ENCODE measurements around the gene DPYD.
"Not testable (repeated sequence)": the region's sequence is repeated elsewhere in the genome, so short reads cannot be mapped to it uniquely, and the experiment has no call there.

The DPYD gene

DNA sequence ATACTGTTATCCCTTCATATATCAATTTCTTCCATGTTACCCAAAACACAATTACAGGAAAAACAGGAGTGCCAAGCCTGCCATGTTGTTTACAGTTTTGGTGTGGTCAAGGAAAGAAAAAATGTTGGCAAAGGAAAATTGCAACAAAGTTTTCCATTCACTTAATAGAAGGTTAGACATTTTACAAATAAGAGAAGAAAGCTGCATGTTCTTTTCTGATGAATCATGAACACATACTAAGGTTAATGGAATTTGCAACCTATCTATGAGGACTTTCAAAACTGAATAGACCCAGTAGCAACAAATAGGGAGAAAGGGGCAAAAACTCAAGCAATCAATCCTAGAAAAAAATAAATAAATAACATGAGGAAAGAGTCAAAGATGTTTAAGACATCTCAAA is 556.7 kb downstream of the DPYD start:
- no peak for DNase-seq (ENCODE audit: low read depth)

DNA sequence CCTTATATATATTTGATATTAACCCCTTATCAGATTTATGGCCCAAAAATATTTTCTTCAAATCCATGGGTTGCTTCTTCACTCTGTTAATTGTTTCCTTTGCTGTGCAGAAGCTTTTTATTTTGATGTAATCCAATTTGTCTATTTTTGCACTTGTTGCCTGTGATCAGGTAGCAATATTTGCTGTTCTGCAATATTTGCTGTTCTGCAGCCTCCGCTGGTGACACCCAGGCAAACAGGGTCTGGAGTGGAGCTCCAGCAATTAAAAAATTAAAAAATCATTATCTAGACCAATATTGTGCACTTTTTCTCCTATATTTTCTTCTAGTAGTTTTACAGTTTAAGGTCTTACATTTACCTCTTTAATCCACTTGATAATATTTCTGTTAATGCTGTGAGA is 564.5 kb downstream of the DPYD start:
- DNase-seq (ENCODE audit: low read depth) = no peak

DNA sequence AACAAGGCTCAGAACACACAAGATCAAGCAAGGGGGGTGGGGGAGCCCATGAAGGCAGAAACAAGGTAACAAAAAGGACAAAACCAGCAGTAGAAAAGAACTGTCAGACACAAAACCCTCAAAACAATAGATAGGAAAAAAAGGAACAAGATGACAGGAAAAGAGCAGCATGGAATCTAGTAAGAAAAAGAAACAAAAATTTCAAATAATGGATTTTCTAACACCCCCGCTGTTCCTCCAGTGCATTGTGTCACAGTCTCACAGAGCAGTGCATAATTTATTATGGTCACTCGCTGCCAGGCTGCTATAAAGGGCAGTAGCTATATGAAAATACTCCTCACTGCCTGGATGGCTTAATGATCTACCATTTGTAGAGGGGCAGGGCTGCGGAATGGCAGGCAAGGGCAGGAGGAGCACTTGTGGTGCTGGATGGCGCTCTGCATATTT is 567.9 kb downstream of the DPYD start:
- no peak for DNase-seq (ENCODE audit: low read depth)

DNA sequence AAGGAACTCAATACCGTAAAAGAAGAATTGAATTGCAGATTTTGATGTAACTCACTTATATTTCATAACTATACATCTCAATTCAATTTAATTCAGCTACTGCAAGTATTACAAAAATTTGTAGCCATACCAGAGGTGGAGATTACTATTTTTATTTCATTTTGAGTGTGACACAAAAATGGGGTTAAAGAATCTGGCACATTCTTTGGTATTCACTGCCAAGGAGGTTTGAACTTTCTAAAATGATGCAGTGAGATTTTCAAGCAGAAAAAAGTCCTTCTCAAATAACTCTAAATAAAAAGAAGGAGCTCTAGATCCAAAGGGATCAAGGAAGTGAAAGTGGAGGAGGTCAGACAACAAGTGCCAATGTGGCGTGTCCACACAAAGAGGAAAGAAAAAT is 569.0 kb downstream of the DPYD start:
- DNase-seq (ENCODE audit: low read depth) = no peak

DNA sequence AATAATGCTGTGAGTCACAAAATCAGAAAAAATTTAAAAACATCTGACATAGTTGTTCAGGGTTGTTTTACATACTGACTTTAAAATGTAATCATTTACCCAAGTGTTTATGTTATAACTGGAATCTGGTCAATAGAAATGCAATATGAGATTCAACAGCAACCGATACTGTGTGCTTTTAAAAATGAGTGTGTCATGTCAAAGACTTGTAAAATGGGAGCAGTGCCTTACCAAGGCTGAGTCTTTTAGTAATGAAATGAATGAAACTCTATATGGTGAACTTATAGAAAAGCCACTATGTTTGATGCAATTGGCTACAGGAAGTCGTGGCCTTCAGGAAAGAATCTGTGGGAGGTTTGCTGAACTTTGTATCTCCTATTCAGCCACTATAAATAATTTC is 570.2 kb downstream of the DPYD start:
- DNase-seq (ENCODE audit: low read depth) = no peak

DNA sequence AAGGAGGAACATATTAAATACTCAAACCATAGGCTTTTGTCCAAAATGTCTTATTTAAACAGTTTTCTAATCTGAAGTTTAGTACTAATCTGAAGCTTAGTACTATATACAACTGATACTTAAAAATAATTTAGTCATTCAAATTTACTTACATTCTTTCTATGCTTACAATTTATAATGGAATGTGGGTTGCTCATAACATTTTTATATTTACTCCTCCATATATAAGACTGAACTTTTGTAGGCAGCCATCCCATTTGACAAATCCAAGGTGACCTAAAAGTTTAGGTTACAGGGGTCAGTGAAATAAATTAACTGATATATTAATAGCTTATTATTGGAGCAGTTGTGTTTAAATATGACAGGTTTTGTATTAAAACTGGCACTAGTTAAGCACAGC is 570.6 kb downstream of the DPYD start:
- DNase-seq (ENCODE audit: low read depth) = no peak

GRCh38 chr1:97349794-97350193 is 571.0 kb downstream of the DPYD start:
- not testable (repeated sequence) for DNase-seq (ENCODE audit: low read depth)

- no peak for DNase-seq (ENCODE audit: low read depth)
Observed at GRCh38 chr1:97348599-97349265, 572.1 kb downstream of the DPYD start.

GRCh38 chr1:97340951-97341350 is 579.9 kb downstream of the DPYD start:
- no peak for DNase-seq (ENCODE audit: low read depth)

DNA sequence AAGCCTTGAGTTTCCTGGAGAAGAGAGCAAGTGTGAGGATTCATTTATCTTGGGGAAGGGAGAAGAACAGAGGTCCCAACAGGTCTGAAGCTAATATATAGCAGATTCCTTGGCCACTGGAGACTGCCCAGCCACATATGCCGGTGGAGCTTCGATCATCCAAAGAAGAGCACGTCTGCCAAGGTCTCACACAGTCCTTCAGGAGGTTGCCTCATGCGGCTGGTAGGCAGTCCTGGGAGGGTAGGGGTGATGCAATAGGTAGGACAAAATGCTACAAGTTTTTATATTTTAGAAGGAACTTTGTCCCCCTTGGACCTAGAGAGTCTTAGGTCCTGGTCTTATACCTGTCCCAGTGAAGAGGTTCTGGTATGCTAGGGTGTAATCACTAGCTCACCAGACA is 582.5 kb downstream of the DPYD start:
- DNase-seq (ENCODE audit: low read depth) = no peak

DNA sequence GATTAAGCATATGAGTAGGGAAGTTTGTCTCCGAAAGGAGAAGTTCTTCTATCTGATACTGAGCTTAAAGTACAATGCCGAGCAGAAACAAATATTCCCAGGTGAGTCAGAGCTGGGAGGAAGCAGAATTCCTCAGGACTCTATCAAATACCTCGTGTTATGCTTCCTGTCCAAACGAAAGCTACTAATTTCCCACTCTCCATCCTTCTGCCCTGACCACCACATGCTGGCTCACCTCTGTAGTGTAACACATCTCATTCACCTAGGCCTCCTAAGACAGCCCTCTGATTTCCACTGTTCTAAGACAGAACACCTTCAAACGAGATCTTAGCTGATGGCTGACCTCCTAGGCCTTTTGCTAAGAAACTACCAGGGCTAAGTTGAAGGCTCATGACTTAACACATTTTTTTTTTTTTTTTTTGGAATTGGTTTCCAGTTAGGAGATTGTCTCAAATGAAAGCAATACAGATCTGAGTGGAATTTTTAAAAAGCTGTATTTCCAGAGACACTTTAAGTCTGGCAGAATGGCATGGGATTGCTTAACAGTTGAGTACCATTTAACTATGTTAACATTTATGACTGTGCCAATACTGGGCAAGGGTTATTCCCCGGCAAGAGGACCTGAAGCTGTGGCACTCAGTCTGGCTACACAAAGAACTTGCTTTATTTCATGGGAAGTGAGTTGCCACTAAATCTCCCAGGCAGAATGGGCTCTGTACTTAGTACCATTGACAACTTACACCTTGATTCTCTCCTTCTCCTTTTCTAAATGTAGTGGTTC is 583.4 kb downstream of the DPYD start:
- no peak for DNase-seq (ENCODE audit: low read depth)

DNA sequence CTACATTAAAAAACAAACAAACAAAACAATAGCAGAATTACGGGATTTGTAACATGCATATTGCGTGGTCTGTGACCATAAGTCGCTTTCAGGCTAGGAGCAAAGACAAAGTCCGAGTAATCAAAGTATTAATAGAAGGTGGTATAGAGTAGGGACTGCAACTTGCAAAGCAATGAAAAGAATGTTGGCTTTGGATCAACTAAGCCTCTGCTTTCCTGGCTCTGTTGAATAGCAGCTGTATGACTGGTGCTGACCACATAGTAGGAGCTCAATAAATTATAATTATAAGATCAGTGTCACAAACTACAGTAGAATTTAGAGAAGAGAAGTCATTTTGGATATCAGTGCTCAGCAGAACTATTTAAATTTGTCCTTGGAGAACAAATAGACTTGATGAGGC is 586.4 kb downstream of the DPYD start:
- no peak for DNase-seq (ENCODE audit: low read depth)

DNA sequence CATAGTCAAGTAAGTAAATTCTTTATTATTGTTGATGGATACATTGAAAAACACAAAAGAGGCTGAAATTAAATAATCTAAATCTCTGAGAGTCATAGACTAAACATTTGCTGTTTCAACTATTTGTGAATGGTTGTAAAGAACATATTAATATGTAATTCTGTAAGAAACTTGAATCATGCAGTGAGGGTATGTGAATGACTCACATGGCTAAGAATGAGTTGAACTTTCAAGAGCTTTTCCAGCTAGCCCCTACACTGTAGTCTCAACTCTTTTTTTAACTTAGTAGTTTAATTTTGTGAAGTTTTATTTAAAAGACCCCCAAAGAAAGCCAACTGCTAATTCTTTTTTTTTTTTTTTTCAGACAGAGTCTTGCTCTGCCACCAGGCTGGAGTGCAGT is 588.1 kb downstream of the DPYD start:
- no peak for DNase-seq (ENCODE audit: low read depth)

- no peak for DNase-seq (ENCODE audit: low read depth)
Observed at GRCh38 chr1:97331165-97331564, 589.7 kb downstream of the DPYD start.

GRCh38 chr1:97314685-97315084 is 606.1 kb downstream of the DPYD start:
- no peak for DNase-seq (ENCODE audit: low read depth)

DNA sequence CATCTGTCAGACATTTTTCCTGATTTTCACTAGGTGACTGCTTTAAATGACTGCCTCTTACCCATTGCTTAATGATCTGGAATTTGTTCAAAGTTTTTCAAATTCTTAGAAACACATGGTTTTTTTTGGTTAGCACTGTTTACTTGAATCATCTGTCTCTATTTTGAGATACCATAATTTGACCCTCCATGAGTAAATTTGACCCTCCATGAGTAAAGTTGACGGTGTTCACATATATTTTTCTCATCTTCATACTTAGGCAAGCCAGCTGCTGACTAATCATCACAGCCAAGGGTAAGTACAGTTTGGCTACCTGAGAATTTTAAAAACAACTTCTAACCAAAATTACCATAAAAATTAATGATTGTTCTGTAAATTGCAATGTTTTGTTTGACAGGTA is 612.7 kb downstream of the DPYD start:
- no peak for DNase-seq (ENCODE audit: low read depth)

- no peak for DNase-seq (ENCODE audit: low read depth)
Observed at GRCh38 chr1:97307568-97307967, 613.3 kb downstream of the DPYD start.

DNA sequence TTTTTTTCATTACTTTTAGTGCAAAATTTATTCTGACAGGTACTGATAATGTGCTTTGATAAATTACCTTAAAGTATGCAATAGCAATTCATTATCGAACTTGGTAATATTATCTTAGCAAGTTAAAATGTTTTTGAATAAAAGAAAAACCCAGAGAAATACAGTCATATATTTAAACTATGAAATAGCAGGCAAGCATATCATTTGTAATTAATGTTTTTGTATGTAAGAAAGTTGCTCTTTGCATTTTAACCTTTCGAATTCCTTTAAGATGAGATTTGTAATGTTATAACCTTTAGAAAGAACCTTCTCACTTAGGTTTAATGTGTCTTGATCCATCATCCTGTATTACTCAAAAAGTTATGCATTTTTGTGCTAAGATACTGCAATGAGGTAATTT is 613.7 kb downstream of the DPYD start:
- no peak for DNase-seq (ENCODE audit: low read depth)

DNA sequence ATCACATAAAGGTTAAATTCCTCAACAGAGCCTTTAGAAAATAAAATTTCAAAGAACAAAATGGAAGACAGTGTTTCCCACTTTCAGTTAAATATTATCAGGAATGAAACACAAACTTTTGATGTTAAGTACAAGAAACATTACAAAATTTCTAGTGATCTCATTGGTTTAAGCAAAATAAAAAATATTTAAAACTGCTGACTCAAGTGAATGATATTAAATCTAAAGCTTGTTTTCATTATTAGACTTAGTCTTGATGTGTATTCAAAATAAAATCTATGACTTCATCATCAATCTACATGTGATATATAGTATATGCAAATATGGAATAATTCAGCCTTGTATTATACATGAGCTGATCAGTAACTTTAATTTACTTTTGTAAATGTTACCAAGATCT is 614.3 kb downstream of the DPYD start:
- DNase-seq (ENCODE audit: low read depth) = no peak

DNA sequence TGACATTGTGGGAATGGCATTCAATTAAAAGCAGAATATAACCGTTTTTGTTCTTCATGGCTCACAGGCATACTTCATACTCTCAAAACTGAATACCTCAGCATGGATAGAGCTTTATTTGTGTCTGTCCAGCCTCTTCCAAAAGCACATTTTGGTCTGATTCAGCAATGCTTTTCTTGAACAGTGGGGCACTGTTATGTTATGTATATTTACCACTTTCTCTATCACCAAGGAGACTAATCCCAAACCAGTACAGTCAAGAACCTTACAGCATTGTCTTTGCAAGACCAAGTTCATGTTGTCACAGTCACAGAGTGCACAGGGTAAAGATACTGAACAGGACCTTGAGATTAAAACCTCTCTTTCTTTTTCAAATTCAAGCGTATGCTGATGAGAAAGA is 616.5 kb downstream of the DPYD start:
- no peak for DNase-seq (ENCODE audit: low read depth)

GRCh38 chr1:97298966-97299365 is 621.9 kb downstream of the DPYD start:
- DNase-seq (ENCODE audit: low read depth) = no peak

DNA sequence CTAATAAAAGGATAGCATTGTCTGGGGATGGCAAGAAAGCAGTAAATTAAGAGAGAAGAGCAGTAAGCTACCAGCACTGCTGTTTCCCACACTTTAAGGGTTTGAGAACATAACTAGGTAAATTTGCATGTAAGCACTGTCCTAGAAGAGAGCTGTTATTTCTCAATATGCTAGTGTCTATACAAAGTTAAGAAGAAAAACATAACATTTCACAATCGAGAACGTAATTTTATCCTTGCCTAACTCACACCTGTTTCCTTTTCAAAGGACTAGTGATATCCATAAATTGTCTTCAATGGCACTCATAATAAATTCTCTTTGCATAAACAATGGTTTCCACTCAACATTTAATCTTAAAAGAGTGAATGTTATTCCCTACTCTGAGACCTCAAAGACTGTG is 623.2 kb downstream of the DPYD start:
- DNase-seq (ENCODE audit: low read depth) = no peak

GRCh38 chr1:97281962-97282361 is 638.9 kb downstream of the DPYD start:
- no peak for DNase-seq (ENCODE audit: low read depth)
